Adrenal gland (tissue), 12 donors: ENCODE results near the gene SSC4D. TPM values are rescaled to one million over a fixed set of nuclear protein-coding genes. Genes with fewer than 3 reads are reported as not detected.
A peak's percentile ranks its signal among the peaks of the same experiment; 100 is the strongest.

Source experiments
- DNase-seq, 7 donors: peaks; one replicate each; pipeline ENCODE4 v3.0.0-alpha.2; 2019 to 2020
- H3K27ac ChIP-seq, 5 donors: fragments of 200-600 bp; sonication (generic) in 4 of 5; 1 replicate in 3 of 5; 2 replicates in 2 of 5; pipeline versions ENCODE4 v1.5.1 to v1.8.0; 2016 to 2020; ENCODE audit warnings: mild to moderate bottlenecking in 1 of 5
- H3K27me3 ChIP-seq: fragments of 200-600 bp; 2 replicates; pipeline ENCODE4 v1.8.0; 2021
- H3K36me3 ChIP-seq, 2 donors: fragments of 200-600 bp; replicated peaks in 1 of 2; 1 replicate in 1 of 2; 2 replicates in 1 of 2; pipeline versions ENCODE4 v1.5.1 to v1.8.0; 2018 to 2022
- H3K4me1 ChIP-seq, 2 donors: fragments of 200-600 bp; replicated peaks in 1 of 2; 1 replicate in 1 of 2; 2 replicates in 1 of 2; pipeline versions ENCODE4 v1.5.1 to v1.8.0; 2018 to 2021
- H3K4me3 ChIP-seq, 4 donors: fragments of 200-600 bp; sonication (generic) in 3 of 4; one replicate each; pipeline ENCODE4 v1.5.1; 2016 to 2018
- H3K9me3 ChIP-seq, 3 donors: fragments of 200-600 bp; sonication (generic) in 1 of 3; replicated peaks in 1 of 3; 1 replicate in 2 of 3; 2 replicates in 1 of 3; pipeline versions ENCODE4 v1.5.1 to v1.8.0; 2016 to 2021
- CTCF ChIP-seq, 6 experiments: fragments of 450-650 bp in 4 of 6; fragments of 200-600 bp in 2 of 6; sonication (generic) in 1 of 6; IDR thresholded peaks; 1 replicate in 5 of 6; 2 replicates in 1 of 6; pipeline versions ENCODE4 v1.5.1 to v1.8.0; 2016 to 2021; ENCODE audit warnings: antibody characterized with exemption in 6 of 6, mild to moderate bottlenecking in 2 of 6, moderate library complexity in 1 of 6
- POLR2A ChIP-seq, 2 donors: fragments of 450-650 bp; IDR thresholded peaks; one replicate each; pipeline ENCODE4 v1.6.1; 2017; ENCODE audit warnings: antibody characterized with exemption in 2 of 2, mild to moderate bottlenecking in 2 of 2, moderate library complexity in 1 of 2
- WGBS, 4 donors: extraction: QIAGEN DNeasy Blood & Tissue Kit in 2 of 4; methylation state at CpG; one replicate each; pipeline versions ENCODE4 v1.1.5 to v1.1.7; 2013 to 2017; 5-methylcytosine and 5-hydroxymethylcytosine counted together
- intact Hi-C, 2 donors: fragments of 100-400 bp; cut with DNase I; formaldehyde crosslinking; loops; one replicate each; pipeline versions ENCODE4 v1.14.1 to v1.15.0; 2022 to 2023
- polyA plus RNA-seq, 3 donors: library from polyadenylated mRNA; stranded (reverse); fragments of 200-250 nt in 2 of 3; fragments of 350-450 nt in 1 of 3; fragmentation: Illumina TruSeq in 1 of 3; extraction: RNeasy Lipid Tissue Mini Kit (QIAGEN cat#74804) in 1 of 3; gene quantifications; one replicate each; pipeline ENCODE4 v1.2.3, GENCODE V29; 2013 to 2014
- total RNA-seq, 9 donors: library from RNA; depleted of rRNA in 4 of 9; stranded (reverse); fragments of >200 nt in 4 of 9; fragments of 120-200 nt in 1 of 9; fragmentation: NEBNext Ultra II Directional in 1 of 9; extraction: Animal tissue kit (Norgen Biotek cat#: 25700) in 1 of 9; gene quantifications; one replicate each; pipeline versions ENCODE4 v1.1.0 to v1.2.4, GENCODE V29; 2013 to 2023
- donor health status: healthy with polysubstance abuse.
- donor health status: Bipolar disorder and iron deficiency.
- donor health status: DM: yes; HTN: yes; CAD: no.
- donor health status: DM: no; HTN: no; CAD: no.
- donor health status: DM: no; HTN: no; CAD: no.
- donor health status: DM: yes; HTN: yes; CAD: no.

Gene SSC4D
- total and polyA plus RNA-seq, 12 donors = 0.60 to 10.7 (median 2.0) TPM

DNA sequence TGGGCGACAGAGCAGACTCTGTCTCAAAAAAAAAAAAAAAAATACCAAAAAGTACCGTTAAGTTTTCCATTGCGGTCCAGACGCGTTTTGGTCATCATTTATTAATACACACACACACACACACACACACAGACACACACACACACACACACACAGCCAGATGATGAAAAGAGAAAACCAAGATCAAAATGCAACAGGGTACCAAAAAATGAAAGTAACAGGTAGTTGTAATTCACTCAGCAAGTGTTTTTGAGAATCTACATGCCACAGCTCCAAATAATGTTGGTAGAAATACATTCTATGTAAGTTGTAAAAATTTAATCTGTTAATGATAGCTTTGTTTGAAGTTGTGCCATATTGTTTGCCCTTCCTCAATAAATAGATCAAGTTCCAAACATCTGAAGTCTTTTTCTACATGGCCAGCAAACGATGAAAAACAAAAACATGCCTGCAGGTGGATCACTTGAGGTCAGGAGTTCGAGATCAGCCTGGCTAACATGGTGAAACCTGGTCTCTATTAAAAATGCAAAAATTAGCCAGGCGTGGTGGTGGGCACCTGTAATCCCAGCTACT, 60.1 kb downstream of the SSC4D start:
- Histone ChIP-seq H3K9me3 (no peaks in the 10 kb centered on the region), H3K4me1 (peaks cover 41 to 77% of the 10 kb centered on the region in 2 donors), H3K27me3 (no peaks in the 10 kb centered on the region), H3K36me3 (peaks cover 0 to 46% of the 10 kb centered on the region in 2 donors), H3K27ac (peak overlapping the region in 1 of 5 donors; percentile 55), H3K4me3 (no peak overlapping the region)
- WGBS, 4 donors = 81 to 82% (median 81%) methylated on average over 8 of the region's 8 CpGs
- TF ChIP-seq POLR2A (IDR thresholded peaks at IDR 0.05) = no peak
- TF ChIP-seq CTCF (IDR thresholded peaks at IDR 0.05) = no peak
- intact Hi-C loops = no loop called here
- no peak for DNase-seq

GRCh38 chr7:76347710-76348109, 61.8 kb downstream of the SSC4D start:
- 21 to 29% (median 26%) methylated on average over 5 of the region's 5 CpGs for WGBS, 4 donors
- H3K9me3 ChIP-seq = no peaks in the 10 kb centered on the region
- H3K27ac ChIP-seq = peak overlapping the region in 3 of 5 donors; percentile 55 to 78 (median 72)
- peaks cover 35 to 60% of the 10 kb centered on the region in 2 donors for H3K4me1 ChIP-seq
- DNase-seq = no peak
- H3K4me3 ChIP-seq = no peak overlapping the region
- H3K36me3 ChIP-seq = peaks cover 0 to 62% of the 10 kb centered on the region in 2 donors
- TF ChIP-seq POLR2A (IDR thresholded peaks at IDR 0.05) (no peak), CTCF (IDR thresholded peaks at IDR 0.05) (no peak)
- intact Hi-C loops = no loop called here
- no peaks in the 10 kb centered on the region for H3K27me3 ChIP-seq

- H3K4me1 ChIP-seq = peaks cover 27 to 56% of the 10 kb centered on the region in 2 donors
- peak overlapping the region in 2 of 5 donors; percentile 72 to 78 for H3K27ac ChIP-seq
- peak in 2 of 7 donors; percentile 33 to 35 for DNase-seq
- H3K36me3 ChIP-seq = peaks cover 0 to 68% of the 10 kb centered on the region in 2 donors
- WGBS, 4 donors = 57 to 66% (median 62%) methylated on average over 8 of the region's 8 CpGs
- intact Hi-C loops = no loop called here
- no peaks in the 10 kb centered on the region for H3K9me3 ChIP-seq
- no peak for TF ChIP-seq POLR2A (IDR thresholded peaks at IDR 0.05)
- no peak for TF ChIP-seq CTCF (IDR thresholded peaks at IDR 0.05)
- no peaks in the 10 kb centered on the region for H3K27me3 ChIP-seq
- H3K4me3 ChIP-seq = no peak overlapping the region
Measured at GRCh38 chr7:76346778-76347177, 62.7 kb downstream of the SSC4D start.

DNA sequence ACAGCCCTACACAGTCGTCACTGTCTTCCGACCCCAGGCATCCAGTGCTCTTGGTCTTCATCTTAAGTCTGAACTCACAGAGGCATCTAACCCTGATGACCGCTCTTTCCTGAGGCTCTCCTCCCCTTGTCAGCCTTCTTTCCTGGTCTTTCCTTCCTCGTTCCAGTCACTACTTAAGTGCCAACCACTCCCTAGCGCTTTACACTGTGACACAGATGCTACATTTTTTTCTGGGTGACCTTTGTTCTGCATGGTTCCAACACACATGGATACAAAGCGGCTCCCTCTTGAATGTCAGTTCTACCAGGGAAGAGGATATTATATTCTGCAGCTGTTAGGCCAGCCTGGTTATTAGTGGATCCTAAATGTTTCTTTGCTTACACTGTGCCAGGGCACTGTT, 63.4 kb downstream of the SSC4D start:
- Histone ChIP-seq H3K36me3 (peaks cover 0 to 69% of the 10 kb centered on the region in 2 donors), H3K27me3 (no peaks in the 10 kb centered on the region)

More for the DNA sequence above, 63.4 kb downstream of the SSC4D start:
- Histone ChIP-seq H3K4me3 (no peak overlapping the region), H3K27ac (peak overlapping the region in 2 of 5 donors; percentile 72 to 78), H3K4me1 (peaks cover 24 to 56% of the 10 kb centered on the region in 2 donors), H3K9me3 (no peaks in the 10 kb centered on the region)
- no peak for TF ChIP-seq CTCF (IDR thresholded peaks at IDR 0.05)
- no peak for TF ChIP-seq POLR2A (IDR thresholded peaks at IDR 0.05)
- WGBS, 4 donors = 83 to 90% (median 84%) methylated on average over 6 of the region's 6 CpGs
- intact Hi-C loops = no loop called here
- DNase-seq = no peak
